Stimulated activated CD4-positive, alpha-beta T cell treated with anti-CD3 and anti-CD28 coated beads, Interleukin-12 subunit alpha, Interleukin-12 subunit beta, amount 100 ng/mL, for 24 hours (primary cell): ENCODE data around the gene SPOCK1.

Experiments used
- DNase-seq, 2 experiments: peaks; one replicate each; pipeline ENCODE4 v3.0.0-alpha.2; 2020; ENCODE audit warnings: low read depth in 2 of 2

Gene SPOCK1

DNA sequence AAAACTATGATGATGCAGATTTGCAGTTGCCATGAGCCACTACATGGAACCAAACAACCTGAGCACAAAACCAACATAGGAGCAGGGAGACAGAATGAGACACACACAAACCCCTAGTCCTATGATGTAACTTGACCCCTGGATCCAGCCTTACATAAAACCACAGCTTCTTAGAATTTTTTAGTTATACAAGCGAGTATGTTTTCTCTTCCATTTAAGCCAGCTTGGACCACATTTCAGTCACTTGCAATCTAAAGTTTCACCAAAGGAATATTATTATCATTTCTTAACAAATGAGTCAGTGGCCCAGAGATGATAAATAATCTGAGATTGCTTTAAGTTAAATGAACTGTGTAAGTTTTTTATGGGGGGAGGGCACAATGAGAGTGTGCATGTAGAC, 6.8 kb downstream of the SPOCK1 start:
- no peak for DNase-seq

DNA sequence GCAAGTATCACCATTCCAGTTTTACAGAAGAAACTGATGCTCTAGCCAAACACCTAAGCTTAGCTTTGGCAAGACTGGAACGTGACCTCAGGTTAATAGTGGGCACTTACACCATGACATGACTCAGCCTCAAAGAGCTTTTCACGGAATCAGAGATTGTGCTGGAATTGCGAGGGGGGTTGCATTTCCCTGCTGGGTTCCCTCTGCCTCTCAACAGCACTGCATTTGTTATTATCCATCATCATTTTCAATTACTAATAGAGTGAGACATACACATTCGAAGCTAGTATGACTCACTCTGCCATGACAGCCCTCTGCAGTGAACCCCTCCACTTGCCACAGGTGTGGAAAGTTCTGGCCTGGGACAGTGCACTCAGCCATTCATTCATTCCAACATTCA, 8.0 kb downstream of the SPOCK1 start:
- no peak for DNase-seq

DNA sequence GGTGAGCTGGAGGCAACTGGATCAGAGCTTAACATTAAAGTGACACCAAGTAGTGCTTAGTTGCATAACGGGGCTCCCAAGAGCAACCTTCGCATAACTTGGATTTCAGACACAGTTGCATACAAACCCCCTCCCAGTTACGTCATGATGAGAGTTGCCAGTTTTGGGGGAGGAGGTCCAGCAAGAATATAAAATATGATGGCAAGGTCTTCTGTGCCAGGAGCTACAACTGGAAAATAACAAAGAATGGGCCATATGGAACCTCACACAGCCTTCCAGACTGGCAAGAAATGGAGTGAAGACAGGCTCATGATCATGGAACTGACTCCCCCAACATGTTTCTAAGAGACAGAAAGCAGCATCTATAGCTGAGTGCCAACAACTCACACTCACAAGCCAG, 8.5 kb downstream of the SPOCK1 start:
- no peak for DNase-seq

DNA sequence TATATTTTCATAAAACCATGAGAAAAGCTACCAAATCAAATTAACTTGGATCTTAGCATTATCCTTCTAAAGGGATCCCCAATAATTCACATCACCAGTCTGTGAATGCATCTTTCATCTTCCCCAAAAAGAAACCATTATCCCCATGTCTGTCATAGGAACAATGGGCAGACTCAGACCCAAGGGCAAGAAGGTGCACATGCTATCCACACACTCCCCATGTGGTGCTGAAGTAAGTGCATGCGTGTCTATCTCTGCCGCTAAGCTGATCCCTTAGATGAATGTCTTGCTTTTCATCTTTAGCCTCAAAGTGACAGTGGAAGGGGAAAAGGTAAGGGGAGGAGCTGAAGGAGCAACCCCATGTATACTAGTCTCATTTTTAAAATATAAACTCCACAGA, 10.2 kb downstream of the SPOCK1 start:
- DNase-seq = no peak

DNA sequence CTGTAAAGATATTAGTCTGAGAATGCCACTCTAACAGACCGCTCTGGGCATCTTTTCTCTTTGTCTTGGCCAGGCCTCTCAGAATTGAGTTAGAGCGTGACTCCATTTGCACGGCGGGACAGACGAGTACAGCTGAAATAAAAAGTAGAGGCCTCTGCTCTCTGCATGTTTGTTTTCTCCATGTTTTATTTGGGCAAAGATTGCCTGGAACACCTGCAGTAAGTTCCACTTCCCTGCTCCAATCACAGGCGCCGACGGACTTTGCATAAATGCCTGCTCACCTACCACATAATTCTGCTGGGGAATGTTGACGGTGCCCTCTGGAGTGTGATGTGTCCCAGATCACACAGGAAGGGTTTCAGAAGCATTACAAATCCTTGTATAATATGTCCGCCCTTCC, 10.6 kb downstream of the SPOCK1 start:
- DNase-seq = no peak

DNA sequence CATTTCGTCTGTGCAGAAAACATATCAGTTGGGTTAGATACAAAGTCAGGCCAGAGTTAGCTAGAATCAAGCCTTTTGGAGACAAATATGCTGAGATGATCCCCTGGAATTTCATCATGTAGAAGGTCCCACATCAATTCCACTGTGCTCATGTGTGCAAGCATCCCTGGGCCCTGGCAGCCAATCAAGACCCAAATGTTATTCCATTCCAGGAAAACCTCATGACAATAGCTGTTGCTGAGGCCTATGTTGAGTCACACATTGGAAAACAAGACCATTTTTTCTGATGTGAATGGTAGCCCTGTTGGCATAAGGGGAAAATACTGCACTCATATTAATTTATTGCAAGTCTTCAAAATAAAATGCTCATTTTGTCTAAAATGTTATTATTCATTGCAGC, 11.5 kb downstream of the SPOCK1 start:
- DNase-seq = no peak

DNA sequence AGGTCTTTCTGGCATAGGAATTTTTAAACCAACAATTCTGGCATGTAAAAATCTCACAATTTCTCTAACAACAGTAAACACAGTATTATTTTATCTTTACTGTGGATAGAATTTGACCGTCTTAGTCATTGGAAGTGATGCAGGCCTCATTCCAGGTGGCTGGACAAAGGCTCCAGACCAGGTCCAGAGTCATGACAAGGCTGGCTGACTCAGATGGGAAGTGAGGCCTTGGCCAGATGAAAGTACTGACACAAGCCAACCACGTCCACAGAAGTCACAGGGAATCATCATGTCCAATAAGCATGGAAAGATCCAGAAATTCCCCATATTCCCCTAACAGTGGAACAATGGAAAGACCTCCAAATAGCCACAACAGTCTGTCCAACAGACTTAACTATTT, 12.4 kb downstream of the SPOCK1 start:
- no peak for DNase-seq

DNA sequence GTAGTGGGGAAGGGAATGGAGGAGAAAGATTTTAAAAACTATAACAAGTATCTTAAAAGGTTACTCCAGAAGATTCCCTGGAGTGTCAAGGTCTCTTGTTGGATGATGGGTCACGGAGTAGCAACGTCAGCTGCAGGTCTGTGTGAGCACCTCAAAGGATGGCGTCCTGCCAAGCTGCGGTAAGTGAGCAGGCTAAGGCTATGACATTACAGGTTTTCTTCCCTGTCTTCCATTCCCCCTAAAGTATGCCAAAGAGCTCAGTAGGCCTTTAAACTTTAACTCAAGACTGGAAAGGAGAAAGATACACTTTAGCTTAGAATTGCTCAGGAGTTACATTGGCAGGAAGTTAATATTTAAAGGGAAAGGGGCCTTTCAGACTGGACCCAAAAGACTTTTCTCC, 17.5 kb downstream of the SPOCK1 start:
- no peak for DNase-seq

DNA sequence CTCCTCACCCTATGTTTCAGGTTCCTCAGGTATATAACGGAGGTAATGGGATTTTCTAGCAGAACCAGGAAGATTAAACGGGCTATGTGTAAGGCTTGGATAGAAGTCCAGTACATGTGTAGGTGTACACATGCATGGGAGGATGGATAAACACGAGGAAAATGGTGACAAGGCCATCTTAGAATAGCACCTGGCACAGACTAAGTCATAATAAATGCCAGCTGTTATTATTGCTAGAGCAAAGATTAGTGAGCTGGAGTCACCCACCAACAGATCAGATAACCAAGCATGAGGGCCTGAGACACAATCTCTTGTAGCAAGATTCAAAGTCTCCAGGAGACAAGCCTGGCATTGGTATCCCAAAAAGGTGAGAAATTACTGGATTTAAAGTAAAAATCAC, 21.1 kb downstream of the SPOCK1 start:
- DNase-seq = no peak

DNA sequence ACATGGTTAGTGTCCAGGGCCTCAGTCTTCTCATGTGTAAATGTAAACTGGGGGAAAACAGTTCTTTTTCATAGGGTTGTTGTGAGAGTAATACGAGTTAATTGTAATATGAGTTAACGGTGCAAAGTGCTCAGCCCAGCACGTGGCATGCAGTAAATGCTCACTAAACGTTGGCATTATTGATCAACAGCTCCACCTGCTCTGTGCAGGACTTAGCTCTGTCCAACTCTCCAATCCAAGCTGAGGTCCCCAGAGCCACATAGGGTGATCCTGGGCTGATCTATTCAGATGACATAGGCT, 28.3 kb downstream of the SPOCK1 start:
- DNase-seq = no peak

DNA sequence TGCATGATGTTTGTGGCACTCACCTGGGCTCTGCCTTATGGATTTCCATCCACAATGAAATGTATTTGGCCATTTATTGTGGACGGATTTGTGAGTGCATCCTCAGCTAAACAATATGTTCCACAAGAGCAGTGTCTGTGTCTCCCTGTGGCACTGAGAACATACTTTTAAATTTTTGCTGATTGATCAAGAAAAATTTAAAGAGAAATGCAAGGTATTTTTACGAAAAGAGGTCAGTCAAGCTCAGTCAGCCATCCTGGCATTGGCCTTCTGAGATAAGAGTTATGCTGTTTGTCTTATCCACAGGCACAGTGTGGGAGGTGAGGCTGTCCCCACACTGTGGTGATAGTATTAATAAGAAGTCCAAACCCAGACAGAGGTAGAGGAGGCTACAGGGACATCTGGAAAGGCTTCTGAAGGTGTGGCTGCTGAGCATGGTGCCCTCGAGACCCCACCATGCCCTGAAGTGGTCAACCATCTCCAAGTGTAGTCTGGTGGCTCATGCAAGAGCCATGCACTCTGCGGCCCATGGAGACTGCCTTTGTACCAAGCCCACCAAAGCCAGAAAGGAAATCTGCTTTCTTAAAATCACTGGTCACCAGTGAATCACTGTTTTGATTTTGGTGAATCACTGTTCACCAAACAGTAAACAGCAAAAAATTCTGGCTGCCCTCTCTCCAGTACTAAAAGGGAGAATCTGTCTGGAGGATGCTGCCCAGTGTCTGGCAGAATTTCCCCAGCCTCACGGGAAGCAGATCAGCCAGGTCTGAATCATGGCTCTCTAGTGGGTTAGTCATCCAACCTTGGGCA, 28.8 kb downstream of the SPOCK1 start:
- DNase-seq = no peak

DNA sequence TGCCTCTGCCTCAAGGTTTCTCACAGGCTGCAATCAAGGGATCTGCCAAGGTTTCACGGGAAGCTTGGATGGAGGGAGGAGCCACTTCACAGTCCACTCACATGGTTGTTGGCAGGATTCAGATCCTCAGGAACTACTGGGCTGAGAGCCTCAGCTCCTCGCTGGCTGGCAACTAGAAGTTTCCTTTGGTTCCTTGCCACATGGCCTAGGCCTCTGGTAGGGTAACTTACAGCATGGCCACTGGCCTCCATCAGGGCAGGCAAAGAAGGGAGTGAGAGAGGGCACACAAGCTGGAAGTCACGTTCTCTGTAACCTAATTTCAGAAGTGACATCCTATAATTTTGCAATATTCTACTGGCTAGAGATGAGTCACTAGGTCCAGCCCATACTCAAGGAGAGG, 32.2 kb downstream of the SPOCK1 start:
- no peak for DNase-seq

DNA sequence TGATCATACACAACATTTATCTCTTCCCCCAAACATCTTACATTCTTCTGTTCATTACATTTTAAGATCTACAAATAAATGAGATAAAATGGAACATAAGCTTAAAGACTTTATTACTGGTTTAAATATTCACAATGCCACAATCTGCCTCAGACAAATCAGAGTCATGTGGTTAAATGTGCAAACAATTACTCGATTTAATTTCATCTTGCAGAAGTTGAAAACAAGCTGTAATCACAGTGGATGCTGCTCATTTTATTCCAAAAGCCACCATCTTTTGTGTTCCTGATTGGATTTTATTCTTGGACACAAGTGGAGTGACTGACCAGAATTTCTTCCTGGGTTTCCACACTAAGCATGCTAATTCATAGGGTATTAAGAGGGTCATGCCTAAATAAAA, 33.2 kb downstream of the SPOCK1 start:
- no peak for DNase-seq

DNA sequence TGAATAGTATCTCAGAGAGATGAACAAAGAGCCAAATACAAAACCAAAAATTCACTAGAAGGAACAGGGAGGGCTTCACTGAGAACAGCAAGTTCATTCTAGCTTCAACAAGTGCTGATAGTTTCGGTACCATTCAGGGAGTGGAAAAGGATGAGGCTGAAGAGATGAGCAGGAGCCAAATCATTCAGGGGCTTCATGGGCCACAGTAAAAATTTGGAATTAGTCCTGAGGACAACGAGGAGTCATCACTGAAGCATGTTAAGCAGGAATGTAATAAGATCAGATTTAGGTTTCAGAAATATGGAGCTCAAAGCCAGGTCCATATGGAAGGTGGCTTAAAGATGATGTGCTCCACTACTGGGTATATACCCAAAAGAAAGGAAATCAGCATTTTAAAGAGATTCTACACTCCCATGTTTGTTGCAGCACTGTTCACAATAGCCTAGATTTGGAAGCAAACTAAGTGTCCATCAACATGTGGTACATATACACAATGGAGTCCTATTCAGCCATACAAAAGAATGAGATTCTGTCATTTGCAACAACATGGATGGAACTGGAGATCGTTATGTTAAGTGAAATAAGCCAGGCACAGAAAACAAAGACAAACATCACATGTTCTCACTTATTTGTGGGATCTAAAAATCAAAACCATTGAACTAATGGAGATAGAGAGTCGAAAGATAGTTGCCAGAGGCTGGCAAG, 36.2 kb downstream of the SPOCK1 start:
- no peak for DNase-seq

DNA sequence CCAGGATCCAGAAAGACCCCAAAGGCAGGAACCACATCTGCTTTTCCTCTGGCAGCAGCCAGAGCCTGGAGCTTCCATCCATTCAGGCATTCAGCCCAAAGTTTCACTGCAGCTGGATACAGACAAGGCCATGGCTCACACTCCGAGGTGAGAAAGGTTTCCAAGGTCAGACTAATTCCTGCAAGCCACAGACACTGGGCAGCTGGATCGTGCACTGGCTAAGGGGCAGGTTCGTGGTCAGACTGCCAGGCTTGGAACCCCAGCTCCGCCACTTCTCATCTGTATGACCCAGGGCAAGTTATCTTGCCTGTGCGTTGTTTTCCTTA, 36.9 kb downstream of the SPOCK1 start:
- no peak for DNase-seq

DNA sequence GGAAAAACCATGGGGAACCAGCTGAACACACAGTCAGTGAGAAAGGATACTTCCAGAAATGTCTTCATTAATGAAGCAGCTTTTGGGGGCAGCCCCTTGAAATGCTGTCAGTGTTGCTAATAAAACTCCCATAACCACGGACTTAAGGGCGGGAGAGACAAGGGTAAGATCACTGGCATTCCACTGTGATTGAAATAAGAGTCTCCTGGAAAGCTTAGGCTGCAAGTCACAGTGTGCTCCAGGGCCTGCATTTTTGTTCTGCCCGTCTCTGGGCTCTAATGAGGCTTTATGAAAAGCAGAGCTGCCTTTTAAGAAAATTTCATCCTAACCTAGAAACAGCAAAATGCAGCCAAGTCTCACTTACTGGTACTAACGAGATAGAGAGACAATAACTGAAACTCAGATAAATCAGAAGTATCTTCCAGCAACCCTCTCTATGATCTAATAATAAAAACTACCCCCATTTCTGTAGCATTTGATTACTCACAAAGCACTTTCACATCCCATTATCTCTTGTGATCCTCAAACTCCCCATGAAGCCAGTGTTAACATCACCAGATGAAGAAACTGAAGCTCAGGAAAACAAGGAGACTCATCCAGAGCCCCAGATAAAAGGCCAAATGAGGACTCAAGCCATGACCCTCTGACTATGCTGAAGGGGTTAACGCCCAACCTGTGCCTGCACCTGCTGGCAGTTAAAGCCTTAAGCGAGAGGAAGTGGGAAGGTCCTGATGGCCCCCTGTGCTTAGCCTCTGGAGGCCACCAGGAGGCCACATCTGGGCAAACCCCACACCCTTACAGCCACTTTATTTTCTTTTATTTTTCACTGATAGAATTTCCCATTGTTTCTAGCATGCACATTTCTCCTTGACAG, 37.5 kb downstream of the SPOCK1 start:
- no peak for DNase-seq

DNA sequence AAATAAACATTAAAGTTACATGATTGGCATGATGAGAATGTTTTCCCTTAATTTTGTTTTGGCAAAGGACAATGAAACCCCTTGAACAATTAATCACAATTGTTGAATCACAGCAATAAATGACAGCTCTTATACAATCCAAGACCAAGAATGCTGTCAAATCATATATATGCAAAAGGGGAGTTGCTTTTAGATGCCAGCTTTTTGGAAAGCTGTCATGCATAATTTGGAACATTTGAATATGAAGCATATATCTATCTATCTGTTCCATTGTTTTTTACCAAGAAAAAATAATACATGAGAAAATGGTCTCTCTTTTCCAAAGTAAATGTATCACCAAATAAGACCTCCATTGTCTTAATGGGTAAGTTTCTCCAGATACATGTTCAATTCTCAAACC, 44.5 kb downstream of the SPOCK1 start:
- no peak for DNase-seq

DNA sequence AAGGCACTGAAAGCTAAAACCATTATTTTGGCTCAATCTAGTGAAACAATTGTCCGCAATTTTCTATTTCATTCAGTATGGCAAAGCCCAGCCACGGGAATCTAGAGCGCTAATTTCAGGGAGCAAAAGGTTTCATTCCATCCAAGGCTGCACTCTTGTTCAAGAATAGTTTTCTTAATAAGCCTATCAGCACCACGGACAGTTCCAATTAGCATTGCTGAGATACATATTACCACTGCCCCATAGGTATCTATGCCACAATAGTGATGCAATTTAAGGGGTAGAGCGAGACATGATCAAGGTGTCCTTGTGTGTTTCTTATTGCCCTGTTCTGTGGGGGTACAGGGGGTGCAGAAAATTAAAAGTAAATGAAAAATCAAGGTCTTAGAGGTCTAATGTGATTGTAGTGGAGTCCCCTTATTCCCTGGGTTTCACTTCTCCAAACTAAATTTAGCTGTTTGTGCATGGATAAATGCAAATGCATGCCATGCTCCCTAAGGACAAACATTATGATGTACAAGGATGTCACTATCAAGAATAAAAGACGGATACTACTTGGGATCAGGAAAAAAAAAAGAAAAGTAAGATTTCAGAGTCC, 45.5 kb downstream of the SPOCK1 start:
- no peak for DNase-seq

DNA sequence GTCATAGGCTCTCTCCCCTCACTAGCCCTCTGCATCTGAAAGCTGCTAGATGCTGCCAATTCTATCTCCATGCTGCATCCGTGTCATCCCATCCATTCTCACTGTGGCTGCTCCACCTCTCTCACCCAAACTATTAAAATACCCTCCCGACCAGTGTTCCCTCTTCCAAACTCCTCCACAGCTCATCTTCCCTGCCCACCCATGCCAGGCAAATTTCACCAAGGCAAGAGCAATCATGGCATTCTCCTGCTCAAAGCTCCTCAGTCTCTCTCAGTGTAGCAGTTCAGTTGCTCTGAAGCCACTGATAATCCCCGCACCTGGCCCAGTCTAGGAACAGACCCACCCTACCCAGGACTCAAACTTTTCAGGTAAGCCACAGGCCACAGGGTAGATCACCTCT, 48.4 kb downstream of the SPOCK1 start:
- DNase-seq = no peak

DNA sequence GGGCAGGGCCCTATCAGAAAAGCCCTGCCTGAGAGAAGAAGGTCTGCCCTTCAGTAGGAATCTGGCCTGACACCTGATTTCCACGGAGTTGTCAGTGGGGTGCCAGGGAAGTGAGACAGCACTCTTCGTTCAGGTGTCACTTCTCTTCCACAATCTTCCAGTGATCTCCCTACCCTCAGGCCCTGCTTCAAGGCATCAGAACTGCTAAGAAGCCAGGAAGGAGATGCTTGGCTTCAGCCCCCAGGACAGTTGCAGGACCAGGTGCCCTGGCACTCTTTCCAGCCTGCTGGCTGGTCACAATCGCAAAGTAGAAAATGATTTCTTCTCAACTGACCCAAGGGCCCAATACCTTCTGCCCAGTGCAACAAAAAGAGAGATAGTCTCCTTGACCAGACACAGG, 50.3 kb downstream of the SPOCK1 start:
- DNase-seq = no peak

DNA sequence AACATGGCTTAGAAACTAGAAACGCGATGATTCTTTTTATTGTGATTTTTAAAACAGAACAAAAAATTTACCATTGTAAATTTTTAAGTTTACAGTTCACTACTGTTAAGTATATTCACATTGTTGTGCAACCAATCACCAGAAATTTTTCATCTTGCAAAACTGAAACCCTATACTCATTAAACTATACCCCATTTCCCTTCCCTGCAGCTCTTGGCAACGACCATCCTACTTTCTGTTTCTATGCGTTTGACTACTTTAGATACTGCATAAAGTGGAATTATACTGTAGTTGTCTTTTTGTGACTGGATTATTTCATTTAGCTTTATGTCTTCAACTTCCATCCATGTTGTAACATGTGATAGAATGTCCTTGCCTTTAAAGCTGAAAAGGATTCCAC, 52.5 kb downstream of the SPOCK1 start:
- no peak for DNase-seq

DNA sequence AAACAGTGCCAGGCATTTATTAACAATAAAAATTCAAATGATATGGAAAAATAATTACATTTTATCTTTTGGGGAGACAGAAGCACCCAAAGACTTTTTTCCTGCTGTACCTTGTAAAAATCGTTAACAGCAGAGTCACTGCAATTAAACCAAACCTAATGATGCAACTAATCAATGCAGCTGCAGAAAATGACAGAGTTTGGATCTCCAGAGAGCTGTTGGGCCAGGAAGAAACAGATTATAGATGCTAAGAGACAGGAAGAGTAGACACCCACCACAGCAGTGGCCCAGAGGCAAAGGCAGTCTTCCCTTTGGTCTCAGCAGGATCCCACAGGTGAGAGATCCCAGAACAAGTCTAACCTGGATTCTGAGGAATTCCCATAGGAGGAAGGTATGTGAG, 53.0 kb downstream of the SPOCK1 start:
- DNase-seq = no peak

DNA sequence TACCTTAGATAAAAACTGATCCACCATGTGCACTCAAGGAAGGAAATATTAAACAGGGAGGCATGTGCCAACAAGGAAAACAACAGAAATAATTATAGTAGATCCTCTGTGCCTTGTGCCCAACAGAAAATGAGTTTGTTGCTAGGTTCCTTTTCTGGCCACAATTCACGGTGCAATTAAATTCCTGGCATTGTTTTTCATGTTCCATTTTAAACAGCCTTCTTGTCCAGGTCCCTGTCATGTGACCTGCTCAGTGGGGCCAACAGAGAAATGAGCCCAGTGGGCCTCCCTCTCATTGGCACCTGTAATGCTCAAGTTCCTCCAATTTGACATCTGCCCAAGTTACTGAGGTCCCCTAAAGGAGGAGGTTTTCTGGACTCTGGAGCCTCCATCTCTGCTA, 56.5 kb downstream of the SPOCK1 start:
- DNase-seq = no peak
